Measurements from ENCODE around the gene SCYL2.

- TF ChIP-seq POLR2A (IDR thresholded peaks at IDR 0.05) (no peak), CTCF (IDR thresholded peaks at IDR 0.05) (no peak)
Observed at GRCh38 chr12:100293017-100293416, 26.0 kb downstream of the SCYL2 start.
